ENCODE data around the gene FBXL22. TPM values are rescaled to one million over a fixed set of nuclear protein-coding genes. Genes with fewer than 3 reads are reported as not detected.

FBXL22 gene
- total RNA-seq, 1 experiment from 2014 or later, result 0.18 TPM

- H3K27ac ChIP-seq, result no peak overlapping the region
Measured at GRCh38 chr15:63599401-63600000, 2.3 kb downstream of the FBXL22 start.

GRCh38 chr15:63600001-63600615 is 2.9 kb downstream of the FBXL22 start:
- no peaks in the 10 kb centered on the region for H3K27me3 ChIP-seq (replicated peaks)
- H3K4me1 ChIP-seq (replicated peaks), result peaks cover 39% of the 10 kb centered on the region
- no peaks in the 10 kb centered on the region for H3K9me3 ChIP-seq (replicated peaks)
- H3K36me3 ChIP-seq, result 0 out of 2 replicates have a peak, but pooled peaks cover 4% of the 10 kb centered on the region
- H3K27ac ChIP-seq, result no peak overlapping the region
- peak in 1 of 2 experiments; percentile 19 for DNase-seq (ENCODE audit: low read depth in 1 of 2, low spot score in 2 of 2)
- peak overlapping the region; percentile 59 for H3K4me3 ChIP-seq

More at GRCh38 chr15:63599401-63600000, 2.3 kb downstream of the FBXL22 start:
- Histone ChIP-seq H3K9me3 (replicated peaks) (no peaks in the 10 kb centered on the region), H3K27me3 (replicated peaks) (no peaks in the 10 kb centered on the region), H3K4me3 (no peak overlapping the region), H3K36me3 (0 out of 2 replicates have a peak, but pooled peaks cover 4% of the 10 kb centered on the region), H3K4me1 (replicated peaks) (peaks cover 39% of the 10 kb centered on the region)
- DNase-seq (ENCODE audit: low read depth in 1 of 2, low spot score in 2 of 2), result peak in 1 of 2 experiments; percentile 21

- 0 out of 2 replicates have a peak, but pooled peaks cover 4% of the 10 kb centered on the region for H3K36me3 ChIP-seq
- no peaks in the 10 kb centered on the region for H3K27me3 ChIP-seq (replicated peaks)
- peak; percentile 75 to 89 for DNase-seq (ENCODE audit: low read depth in 1 of 2, low spot score in 2 of 2)
- no peaks in the 10 kb centered on the region for H3K9me3 ChIP-seq (replicated peaks)
- peaks cover 39% of the 10 kb centered on the region for H3K4me1 ChIP-seq (replicated peaks)
- no peak overlapping the region for H3K27ac ChIP-seq
- peak overlapping the region; percentile 59 for H3K4me3 ChIP-seq
Measured at GRCh38 chr15:63600616-63601025, 3.4 kb downstream of the FBXL22 start.

- Histone ChIP-seq H3K27me3 (replicated peaks) (no peaks in the 10 kb centered on the region), H3K27ac (peak overlapping the region; percentile 11; the same call in 1 of the 2 replicates), H3K4me3 (peak overlapping the region; percentile 59), H3K4me1 (replicated peaks) (peaks cover 38% of the 10 kb centered on the region), H3K9me3 (replicated peaks) (no peaks in the 10 kb centered on the region), H3K36me3 (0 out of 2 replicates have a peak, but pooled peaks cover 4% of the 10 kb centered on the region)
- peak in 1 of 2 experiments; percentile 70 for DNase-seq (ENCODE audit: low read depth in 1 of 2, low spot score in 2 of 2)
Measured at GRCh38 chr15:63601026-63601703, 4.0 kb downstream of the FBXL22 start.

- Histone ChIP-seq H3K27me3 (replicated peaks) (no peaks in the 10 kb centered on the region), H3K4me1 (replicated peaks) (peaks cover 32% of the 10 kb centered on the region), H3K4me3 (peak overlapping the region; percentile 59), H3K27ac (no peak overlapping the region), H3K9me3 (replicated peaks) (no peaks in the 10 kb centered on the region), H3K36me3 (0 out of 2 replicates have a peak, but pooled peaks cover 4% of the 10 kb centered on the region)
- no peak for DNase-seq (ENCODE audit: low read depth in 1 of 2, low spot score in 2 of 2)
Measured at GRCh38 chr15:63601704-63602185, 4.6 kb downstream of the FBXL22 start.

- H3K36me3 ChIP-seq, result 0 out of 2 replicates have a peak, but pooled peaks cover 4% of the 10 kb centered on the region
- DNase-seq (ENCODE audit: low read depth in 1 of 2, low spot score in 2 of 2), result no peak
- no peaks in the 10 kb centered on the region for H3K9me3 ChIP-seq (replicated peaks)
- H3K27ac ChIP-seq, result no peak overlapping the region
- no peaks in the 10 kb centered on the region for H3K27me3 ChIP-seq (replicated peaks)
- no peak overlapping the region for H3K4me3 ChIP-seq
- H3K4me1 ChIP-seq (replicated peaks), result peaks cover 24% of the 10 kb centered on the region
Measured at GRCh38 chr15:63602595-63602994, 5.4 kb downstream of the FBXL22 start.

- Histone ChIP-seq H3K4me3 (no peak overlapping the region), H3K27me3 (replicated peaks) (no peaks in the 10 kb centered on the region), H3K9me3 (replicated peaks) (no peaks in the 10 kb centered on the region), H3K27ac (no peak overlapping the region), H3K4me1 (replicated peaks) (peaks cover 20% of the 10 kb centered on the region), H3K36me3 (0 out of 2 replicates have a peak, but pooled peaks cover 4% of the 10 kb centered on the region)
- no peak for DNase-seq (ENCODE audit: low read depth in 1 of 2, low spot score in 2 of 2)
Measured at GRCh38 chr15:63603516-63603915, 6.3 kb downstream of the FBXL22 start.

- DNase-seq (ENCODE audit: low read depth in 1 of 2, low spot score in 2 of 2), result no peak
- no peak overlapping the region for H3K27ac ChIP-seq
- H3K9me3 ChIP-seq (replicated peaks), result no peaks in the 10 kb centered on the region
- no peak overlapping the region for H3K4me3 ChIP-seq
- no peaks in the 10 kb centered on the region for H3K27me3 ChIP-seq (replicated peaks)
- peaks cover 19% of the 10 kb centered on the region for H3K4me1 ChIP-seq (replicated peaks)
- 0 out of 2 replicates have a peak, but pooled peaks cover 7% of the 10 kb centered on the region for H3K36me3 ChIP-seq
Measured at GRCh38 chr15:63604281-63604680, 7.1 kb downstream of the FBXL22 start.

GRCh38 chr15:63605036-63605435 is 7.8 kb downstream of the FBXL22 start:
- H3K4me1 ChIP-seq (replicated peaks), result peaks cover 17% of the 10 kb centered on the region
- H3K4me3 ChIP-seq, result no peak overlapping the region
- no peaks in the 10 kb centered on the region for H3K9me3 ChIP-seq (replicated peaks)
- 0 out of 2 replicates have a peak, but pooled peaks cover 9% of the 10 kb centered on the region for H3K36me3 ChIP-seq
- DNase-seq (ENCODE audit: low read depth in 1 of 2, low spot score in 2 of 2), result no peak
- H3K27me3 ChIP-seq (replicated peaks), result no peaks in the 10 kb centered on the region
- H3K27ac ChIP-seq, result no peak overlapping the region

- Histone ChIP-seq H3K4me1 (replicated peaks) (peaks cover 12% of the 10 kb centered on the region), H3K27ac (no peak overlapping the region), H3K27me3 (replicated peaks) (no peaks in the 10 kb centered on the region), H3K9me3 (replicated peaks) (no peaks in the 10 kb centered on the region), H3K36me3 (0 out of 2 replicates have a peak, but pooled peaks cover 9% of the 10 kb centered on the region), H3K4me3 (no peak overlapping the region)
- DNase-seq (ENCODE audit: low read depth in 1 of 2, low spot score in 2 of 2), result no peak
Measured at GRCh38 chr15:63605816-63606215, 8.6 kb downstream of the FBXL22 start.

GRCh38 chr15:63606308-63606707 is 9.1 kb downstream of the FBXL22 start:
- no peaks in the 10 kb centered on the region for H3K9me3 ChIP-seq (replicated peaks)
- peaks cover 7% of the 10 kb centered on the region for H3K4me1 ChIP-seq (replicated peaks)
- no peak overlapping the region for H3K27ac ChIP-seq
- DNase-seq (ENCODE audit: low read depth in 1 of 2, low spot score in 2 of 2), result no peak
- H3K4me3 ChIP-seq, result no peak overlapping the region
- no peaks in the 10 kb centered on the region for H3K27me3 ChIP-seq (replicated peaks)
- 0 out of 2 replicates have a peak, but pooled peaks cover 6% of the 10 kb centered on the region for H3K36me3 ChIP-seq

GRCh38 chr15:63608989-63609388 is 11.8 kb downstream of the FBXL22 start:
- H3K27me3 ChIP-seq (replicated peaks), result no peaks in the 10 kb centered on the region
- H3K27ac ChIP-seq, result no peak overlapping the region
- H3K36me3 ChIP-seq, result 0 out of 2 replicates have a peak, but pooled peaks cover 8% of the 10 kb centered on the region
- no peaks in the 10 kb centered on the region for H3K4me1 ChIP-seq (replicated peaks)
- no peaks in the 10 kb centered on the region for H3K9me3 ChIP-seq (replicated peaks)
- no peak overlapping the region for H3K4me3 ChIP-seq
- DNase-seq (ENCODE audit: low read depth in 1 of 2, low spot score in 2 of 2), result no peak

GRCh38 chr15:63609448-63609847 is 12.3 kb downstream of the FBXL22 start:
- H3K36me3 ChIP-seq, result peaks cover 10% of the 10 kb centered on the region
- H3K4me3 ChIP-seq, result no peak overlapping the region
- H3K27ac ChIP-seq, result no peak overlapping the region
- no peaks in the 10 kb centered on the region for H3K9me3 ChIP-seq (replicated peaks)
- H3K27me3 ChIP-seq (replicated peaks), result no peaks in the 10 kb centered on the region
- H3K4me1 ChIP-seq (replicated peaks), result no peaks in the 10 kb centered on the region
- DNase-seq (ENCODE audit: low read depth in 1 of 2, low spot score in 2 of 2), result no peak

All from SJSA1 (cell line).